ENCODE results near the gene NAA15.
"Not testable (repeated sequence)": the region's sequence is repeated elsewhere in the genome, so short reads cannot be mapped to it uniquely, and the experiment has no call there.

Gene NAA15

GRCh38 chr4:139453371-139454110 lies 152.2 kb downstream of the NAA15 start:
- DNase-seq = peak; percentile 83

GRCh38 chr4:139454111-139455045 lies 153.1 kb downstream of the NAA15 start, which contains the start of gene RAB33B:
RAB33B (plus strand) TSS chr4:139454121; CDS start chr4:139454196, 75 bp downstream.
- DNase-seq = peak; percentile 37

GRCh38 chr4:139455126-139455538 lies 153.8 kb downstream of the NAA15 start:
- DNase-seq = no peak

- DNase-seq = no peak
These were observed 156.0 kb downstream of the NAA15 start for GRCh38 chr4:139457318-139457717.

GRCh38 chr4:139458543-139458942 lies 157.2 kb downstream of the NAA15 start:
- no peak for DNase-seq

GRCh38 chr4:139458999-139459398 lies 157.7 kb downstream of the NAA15 start:
- no peak for DNase-seq

GRCh38 chr4:139460565-139460964 lies 159.3 kb downstream of the NAA15 start:
- no peak for DNase-seq

- no peak for DNase-seq
These were observed 159.8 kb downstream of the NAA15 start for GRCh38 chr4:139461022-139461628.

- not testable (repeated sequence) for DNase-seq
These were observed 163.2 kb downstream of the NAA15 start for GRCh38 chr4:139464512-139464911.

- no peak for DNase-seq
These were observed 164.6 kb downstream of the NAA15 start for GRCh38 chr4:139465922-139466321.

GRCh38 chr4:139468756-139469155 lies 167.5 kb downstream of the NAA15 start:
- DNase-seq = not testable (repeated sequence)

GRCh38 chr4:139469216-139469615 lies 167.9 kb downstream of the NAA15 start:
- DNase-seq = no peak

Measured in NCI-H2171 treated with DMSO at 0.1 percent for 48 hours (cell line).